ENCODE measurements around the gene NMU. TPM values are rescaled to one million over a fixed set of nuclear protein-coding genes. Genes with fewer than 3 reads are reported as not detected.

The NMU gene
- polyA plus RNA-seq, 1 experiment: not detected

GRCh38 chr4:55608591-55608990 is 27.5 kb downstream of the NMU start:
- Histone ChIP-seq H3K27me3 (ENCODE audit: control insufficient read depth, insufficient read depth, low read length) (no peaks in the 10 kb centered on the region), H3K36me3 (ENCODE audit: control insufficient read depth, insufficient read depth, low read length) (no peaks in the 10 kb centered on the region), H3K4me3 (ENCODE audit: low read depth, low read length) (no peak overlapping the region)
- ChIA-PET POLR2A (no interaction called here), CTCF (no interaction called here)
- no peak for TF ChIP-seq CTCF (IDR thresholded peaks at IDR 0.05; ENCODE audit: insufficient read depth, low read depth, low read length)
- DNase-seq (ENCODE audit: low read depth): no peak

GRCh38 chr4:55604996-55605395 is 31.1 kb downstream of the NMU start:
- no peak for TF ChIP-seq CTCF (IDR thresholded peaks at IDR 0.05; ENCODE audit: insufficient read depth, low read depth, low read length)
- ChIA-PET POLR2A (no interaction called here), CTCF (interaction anchor here (1.3 kb wide), 1 partner anchor 9 kb away, joined by 4 read pairs; no protein-coding TSS in a partner anchor)
- DNase-seq (ENCODE audit: low read depth): no peak
- H3K36me3 ChIP-seq (ENCODE audit: control insufficient read depth, insufficient read depth, low read length): no peaks in the 10 kb centered on the region
- H3K4me3 ChIP-seq (ENCODE audit: low read depth, low read length): no peak overlapping the region
- no peaks in the 10 kb centered on the region for H3K27me3 ChIP-seq (ENCODE audit: control insufficient read depth, insufficient read depth, low read length)

- ChIA-PET POLR2A (no interaction called here), CTCF (no interaction called here)
Measured at GRCh38 chr4:55600640-55601039, 35.5 kb downstream of the NMU start.

GRCh38 chr4:55598641-55599040 is 37.5 kb downstream of the NMU start:
- Histone ChIP-seq H3K36me3 (ENCODE audit: control insufficient read depth, insufficient read depth, low read length) (no peaks in the 10 kb centered on the region), H3K4me3 (ENCODE audit: low read depth, low read length) (no peak overlapping the region), H3K27me3 (ENCODE audit: control insufficient read depth, insufficient read depth, low read length) (no peaks in the 10 kb centered on the region)
- DNase-seq (ENCODE audit: low read depth): no peak
- ChIA-PET CTCF (no interaction called here), POLR2A (no interaction called here)
- no peak for TF ChIP-seq CTCF (IDR thresholded peaks at IDR 0.05; ENCODE audit: insufficient read depth, low read depth, low read length)

More at GRCh38 chr4:55600640-55601039, 35.5 kb downstream of the NMU start:
- H3K4me3 ChIP-seq (ENCODE audit: low read depth, low read length): no peak overlapping the region
- no peaks in the 10 kb centered on the region for H3K27me3 ChIP-seq (ENCODE audit: control insufficient read depth, insufficient read depth, low read length)
- DNase-seq (ENCODE audit: low read depth): no peak
- no peak for TF ChIP-seq CTCF (IDR thresholded peaks at IDR 0.05; ENCODE audit: insufficient read depth, low read depth, low read length)
- H3K36me3 ChIP-seq (ENCODE audit: control insufficient read depth, insufficient read depth, low read length): no peaks in the 10 kb centered on the region

- Histone ChIP-seq H3K36me3 (ENCODE audit: control insufficient read depth, insufficient read depth, low read length) (no peaks in the 10 kb centered on the region), H3K4me3 (ENCODE audit: low read depth, low read length) (no peak within 1 kb of the TSS), H3K27me3 (ENCODE audit: control insufficient read depth, insufficient read depth, low read length) (no peaks in the 10 kb centered on the region)
- ChIA-PET CTCF (no interaction called here), POLR2A (no interaction called here)
- no peak for DNase-seq (ENCODE audit: low read depth)
- no peak for TF ChIP-seq CTCF (IDR thresholded peaks at IDR 0.05; ENCODE audit: insufficient read depth, low read depth, low read length)
Measured at GRCh38 chr4:55592014-55592413, 44.1 kb downstream of the NMU start, which contains the start of gene PDCL2. PDCL2 (minus strand) TSS chr4:55592245; CDS start chr4:55592109, 136 bp downstream.
